NCI-H128 (cell line): ENCODE results near the gene DDT.
A peak's percentile ranks its signal among the peaks of the same experiment; 100 is the strongest.
"Not testable (repeated sequence)": the region's sequence is repeated elsewhere in the genome, so short reads cannot be mapped to it uniquely, and the experiment has no call there.

Experiments used
- DNase-seq: peaks from one replicate; lab custom pipeline; 2025; ENCODE audit not compliant: unreplicated experiment; lab: John Stamatoyannopoulos, UW

DDT gene

GRCh38 chr22:23989583-23990244, 15.5 kb upstream of the DDT start:
- not testable (repeated sequence) for DNase-seq

GRCh38 chr22:23986538-23987178, 12.4 kb upstream of the DDT start:
- not testable (repeated sequence) for DNase-seq

- not testable (repeated sequence) for DNase-seq
These were observed 11.8 kb upstream of the DDT start for GRCh38 chr22:23986089-23986488.

DNA sequence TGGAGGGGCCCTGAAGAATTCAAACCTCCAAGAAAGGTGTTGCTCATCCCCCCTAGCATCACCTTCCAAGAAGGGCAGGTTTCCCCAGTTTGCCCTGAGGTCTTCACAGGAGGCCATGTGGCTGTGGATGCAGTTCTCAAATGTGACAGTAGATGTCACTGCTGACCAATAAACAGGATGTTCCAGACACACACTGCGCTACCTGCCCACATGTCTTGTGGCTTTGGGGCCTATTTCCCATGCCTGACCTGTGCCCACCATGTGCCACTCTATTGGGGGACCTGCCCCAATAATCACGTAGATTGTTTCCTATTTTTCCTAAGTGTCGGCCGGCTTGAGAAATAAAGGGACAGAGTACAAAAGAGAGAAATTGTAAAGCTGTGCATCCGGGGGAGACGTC, 10.2 kb upstream of the DDT start:
- DNase-seq: no peak

- not testable (repeated sequence) for DNase-seq
These were observed 6.3 kb upstream of the DDT start for GRCh38 chr22:23980567-23980966.

- DNase-seq: not testable (repeated sequence)
These were observed 5.5 kb upstream of the DDT start, which contains the start of gene GSTT2 for GRCh38 chr22:23979557-23980240. GSTT2 (plus strand) TSS chr22:23980134.

- not testable (repeated sequence) for DNase-seq
These were observed 3.1 kb upstream of the DDT start for GRCh38 chr22:23977304-23977703.

- not testable (repeated sequence) for DNase-seq
These were observed 653 bp upstream of the DDT start for GRCh38 chr22:23974836-23975352.

- DNase-seq: not testable (repeated sequence)
These were observed 2.3 kb downstream of the DDT start for GRCh38 chr22:23971927-23972326.

DNA sequence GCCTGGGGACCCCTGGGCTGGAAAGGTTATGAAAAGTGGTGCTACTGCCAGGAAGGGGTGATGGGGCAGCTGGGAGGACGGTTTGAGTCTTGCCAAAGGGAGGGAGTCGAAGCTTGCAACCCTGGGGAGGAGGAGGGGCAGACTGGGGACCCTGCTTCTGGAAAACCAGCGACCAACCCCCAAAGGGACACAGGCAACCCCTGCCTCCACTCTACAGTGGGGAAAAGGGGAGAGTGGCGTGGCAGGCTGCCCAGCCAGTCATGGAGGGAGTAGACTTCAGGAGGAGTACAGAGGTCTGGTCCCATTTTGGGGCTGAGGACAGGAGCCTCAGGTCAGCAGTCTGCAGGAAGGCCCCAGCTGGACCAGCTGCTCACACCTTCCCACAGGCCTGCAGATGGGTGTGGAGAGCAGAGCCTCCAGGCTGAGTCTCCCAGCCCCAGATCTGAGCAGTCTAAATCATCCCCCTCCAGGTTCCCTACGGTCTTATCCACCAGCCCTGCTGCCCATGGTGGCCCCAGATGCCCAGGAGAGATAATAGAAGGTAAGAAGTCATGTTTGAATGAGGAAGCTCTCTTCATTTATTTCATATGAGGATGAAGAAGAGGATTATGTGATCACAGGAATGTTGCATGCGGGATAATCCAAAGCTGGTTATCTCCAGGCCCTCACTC, 3.3 kb downstream of the DDT start:
- no peak for DNase-seq

- DNase-seq: no peak
These were observed 4.0 kb downstream of the DDT start for GRCh38 chr22:23970201-23970641.

DNA sequence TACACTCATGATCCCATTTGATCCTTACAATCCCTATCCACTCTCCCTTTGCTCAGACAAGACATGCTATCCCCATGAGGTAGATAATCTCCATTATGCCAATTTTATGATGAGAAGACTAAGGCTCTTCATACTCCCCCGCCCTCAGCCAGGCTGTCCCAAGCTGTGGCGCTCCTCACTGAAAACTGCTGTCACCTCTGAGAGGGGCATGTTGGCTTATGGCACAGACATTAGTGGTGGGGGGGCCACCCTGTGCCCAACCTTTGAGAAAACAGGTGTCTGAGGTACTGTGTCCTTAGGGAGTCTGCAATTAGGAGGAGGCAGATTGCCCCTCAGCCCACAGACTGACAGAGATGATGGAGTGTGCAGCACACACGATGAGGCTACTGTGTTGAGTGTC, 5.2 kb downstream of the DDT start:
- no peak for DNase-seq

DNA sequence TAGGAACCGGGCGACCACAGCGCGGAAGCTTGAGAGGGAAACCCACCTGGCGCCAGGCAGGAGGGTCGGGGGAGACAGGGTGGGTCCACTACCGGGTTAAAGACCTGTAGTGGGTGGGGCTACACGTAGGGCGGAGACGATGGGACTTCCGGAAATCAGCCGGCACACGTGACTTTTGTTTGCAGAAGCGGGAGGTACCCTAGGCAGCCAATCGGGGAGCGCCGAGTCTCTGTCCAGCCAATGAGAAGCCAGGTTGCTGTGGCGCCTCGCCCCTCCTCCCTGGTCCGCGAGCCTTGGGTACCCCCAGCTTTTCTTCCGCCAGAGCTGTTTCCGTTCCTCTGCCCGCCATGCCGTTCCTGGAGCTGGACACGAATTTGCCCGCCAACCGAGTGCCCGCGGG, 7.7 kb downstream of the DDT start, which contains the start of gene DDTL:
Gene DDTL, plus strand, starts transcription at position 321 of the 400 bp plus-strand sequence. Its CDS starts 27 bp downstream, at position 348.
- DNase-seq: not testable (repeated sequence)

- not testable (repeated sequence) for DNase-seq
These were observed 8.1 kb downstream of the DDT start for GRCh38 chr22:23966094-23966493.

GRCh38 chr22:23961084-23961771, 13.0 kb downstream of the DDT start, which contains the start of gene GSTT2B:
GSTT2B (minus strand) TSS chr22:23961195; CDS start chr22:23961131, 64 bp downstream.
- DNase-seq: not testable (repeated sequence)

DNA sequence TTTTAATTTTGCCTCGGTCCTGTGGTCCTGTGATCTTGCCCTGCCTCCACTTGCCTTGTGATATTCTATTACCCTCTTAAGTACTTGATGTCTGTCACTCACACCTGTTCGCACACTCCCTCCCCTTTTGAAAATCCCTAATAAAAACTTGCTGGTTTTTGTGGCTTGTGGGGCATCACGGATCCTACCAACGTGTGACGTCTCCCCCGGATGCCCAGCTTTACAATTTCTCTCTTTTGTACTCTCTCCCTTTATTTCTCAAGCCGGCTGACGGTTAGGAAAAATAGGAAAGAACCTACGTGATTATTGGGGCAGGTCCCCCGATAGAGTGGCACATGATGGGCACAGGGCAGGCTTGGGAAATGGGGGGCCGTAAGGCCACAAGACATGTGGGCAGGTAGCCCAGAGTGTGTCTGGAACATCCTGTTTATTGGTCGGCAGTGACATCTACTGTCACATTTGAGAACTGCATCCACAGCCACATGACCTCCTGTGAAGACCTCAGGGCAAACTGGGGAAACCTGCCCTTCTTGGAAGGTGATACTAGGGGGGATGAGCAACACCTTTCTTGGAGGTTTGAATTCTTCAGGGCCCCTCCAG, 17.8 kb downstream of the DDT start:
- peak; percentile 50 for DNase-seq

GRCh38 chr22:23955886-23956285, 18.4 kb downstream of the DDT start:
- not testable (repeated sequence) for DNase-seq

DNA sequence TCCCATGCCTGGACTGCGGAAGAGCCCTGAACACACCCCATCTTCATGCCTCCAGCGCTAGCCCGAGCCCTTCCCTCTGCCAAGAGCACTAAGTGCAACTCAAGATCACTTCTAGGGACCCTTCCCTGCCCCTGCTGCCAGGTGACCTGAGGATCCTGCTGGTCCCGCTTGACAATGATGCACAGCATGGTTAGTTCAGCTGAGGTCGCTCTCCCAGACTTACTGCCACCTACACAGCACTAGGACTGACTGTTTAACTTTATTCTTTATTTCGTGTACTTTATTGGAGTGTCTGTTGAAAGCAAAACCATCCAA, 19.3 kb downstream of the DDT start:
- not testable (repeated sequence) for DNase-seq

DNA sequence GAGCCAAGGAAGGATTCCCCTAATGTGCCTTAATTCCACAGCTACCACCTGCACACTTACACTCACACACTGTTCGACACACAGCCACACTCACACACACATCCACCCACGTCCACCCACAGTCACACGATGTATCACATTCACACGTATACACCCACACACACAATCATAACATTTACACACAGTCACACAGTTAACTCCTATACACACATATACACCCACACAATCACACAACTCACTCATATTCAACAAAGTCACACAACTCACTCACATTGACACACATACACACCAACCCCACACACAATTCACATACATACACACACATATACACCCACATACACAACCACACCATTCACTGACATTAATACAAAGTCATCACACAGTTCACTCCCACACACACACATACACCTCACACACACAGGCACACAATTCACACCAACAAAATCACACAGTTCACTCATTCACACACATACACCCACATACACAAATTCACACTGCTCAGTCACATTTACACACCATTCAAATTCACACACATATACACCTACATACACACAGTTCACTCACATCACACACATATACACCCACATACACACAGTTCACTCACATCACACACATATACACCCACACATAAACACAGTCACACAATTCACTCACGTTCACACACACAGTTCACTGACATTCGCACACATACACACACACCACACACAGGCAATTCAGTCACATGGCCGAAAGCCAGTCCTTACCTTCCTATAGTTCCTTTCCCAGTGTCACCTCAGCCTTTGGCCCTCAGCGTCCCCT, 19.8 kb downstream of the DDT start:
- not testable (repeated sequence) for DNase-seq
